ENCODE data around the gene PAK5.

Gene PAK5

GRCh38 chr20:9499126-9499899, 339.6 kb downstream of the PAK5 start:
- H3K4me3 ChIP-seq (replicated peaks; ENCODE audit: low read depth, low read length), result no peak overlapping the region
- TF ChIP-seq CTCF (IDR thresholded peaks at IDR 0.05; ENCODE audit: low read depth, low read length, missing control alignments), result no peak
- DNase-seq (ENCODE audit: extremely low read depth, low read depth), result no peak

DNA sequence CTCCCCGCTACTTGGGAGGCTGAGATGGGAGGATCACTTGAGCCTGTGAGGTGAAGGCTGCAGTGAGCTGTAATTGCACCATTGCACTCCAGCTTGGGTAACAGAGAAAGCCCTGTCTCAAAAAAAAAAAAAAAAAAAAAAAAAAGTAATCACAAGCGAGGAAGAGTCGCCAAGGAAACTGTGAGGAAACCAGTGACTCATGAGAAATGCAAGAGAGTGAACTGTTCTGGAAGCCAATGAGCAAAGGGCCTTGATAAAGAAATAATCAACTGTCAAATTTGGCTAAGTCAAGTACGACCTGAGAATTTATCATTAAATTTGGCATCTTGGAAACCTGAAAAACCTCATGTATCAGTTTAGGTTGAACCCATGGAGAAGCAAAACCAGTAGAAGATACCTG, 340.6 kb downstream of the PAK5 start:
- DNase-seq (ENCODE audit: extremely low read depth, low read depth), result no peak
- no peak for TF ChIP-seq CTCF (IDR thresholded peaks at IDR 0.05; ENCODE audit: low read depth, low read length, missing control alignments)
- no peak overlapping the region for H3K4me3 ChIP-seq (replicated peaks; ENCODE audit: low read depth, low read length)

- H3K4me3 ChIP-seq (replicated peaks; ENCODE audit: low read depth, low read length), result no peak overlapping the region
- no peak for DNase-seq (ENCODE audit: extremely low read depth, low read depth)
- no peak for TF ChIP-seq CTCF (IDR thresholded peaks at IDR 0.05; ENCODE audit: low read depth, low read length, missing control alignments)
Measured at GRCh38 chr20:9496155-9496554, 342.7 kb downstream of the PAK5 start.

GRCh38 chr20:9495701-9496100, 343.2 kb downstream of the PAK5 start:
- TF ChIP-seq CTCF (IDR thresholded peaks at IDR 0.05; ENCODE audit: low read depth, low read length, missing control alignments), result no peak
- DNase-seq (ENCODE audit: extremely low read depth, low read depth), result no peak

GRCh38 chr20:9493803-9494202, 345.1 kb downstream of the PAK5 start:
- no peak overlapping the region for H3K4me3 ChIP-seq (replicated peaks; ENCODE audit: low read depth, low read length)
- DNase-seq (ENCODE audit: extremely low read depth, low read depth), result no peak
- no peak for TF ChIP-seq CTCF (IDR thresholded peaks at IDR 0.05; ENCODE audit: low read depth, low read length, missing control alignments)

More at GRCh38 chr20:9495701-9496100, 343.2 kb downstream of the PAK5 start:
- no peak overlapping the region for H3K4me3 ChIP-seq (replicated peaks; ENCODE audit: low read depth, low read length)

GRCh38 chr20:9492067-9492466, 346.8 kb downstream of the PAK5 start:
- no peak for TF ChIP-seq CTCF (IDR thresholded peaks at IDR 0.05; ENCODE audit: low read depth, low read length, missing control alignments)
- DNase-seq (ENCODE audit: extremely low read depth, low read depth), result no peak
- H3K4me3 ChIP-seq (replicated peaks; ENCODE audit: low read depth, low read length), result no peak overlapping the region

- TF ChIP-seq CTCF (IDR thresholded peaks at IDR 0.05; ENCODE audit: low read depth, low read length, missing control alignments), result no peak
- no peak overlapping the region for H3K4me3 ChIP-seq (replicated peaks; ENCODE audit: low read depth, low read length)
- DNase-seq (ENCODE audit: extremely low read depth, low read depth), result no peak
Measured at GRCh38 chr20:9491324-9491723, 347.6 kb downstream of the PAK5 start.
